Islet of Langerhans (tissue), 1 donor: Measurements from ENCODE around the gene ANKS1A.

ENCODE experiments used
- FAIRE-seq: peaks from one replicate; lab custom pipeline; 2011; peaks lifted over from hg19 to GRCh38; lab: Jason Lieb, UNC

The ANKS1A gene

DNA sequence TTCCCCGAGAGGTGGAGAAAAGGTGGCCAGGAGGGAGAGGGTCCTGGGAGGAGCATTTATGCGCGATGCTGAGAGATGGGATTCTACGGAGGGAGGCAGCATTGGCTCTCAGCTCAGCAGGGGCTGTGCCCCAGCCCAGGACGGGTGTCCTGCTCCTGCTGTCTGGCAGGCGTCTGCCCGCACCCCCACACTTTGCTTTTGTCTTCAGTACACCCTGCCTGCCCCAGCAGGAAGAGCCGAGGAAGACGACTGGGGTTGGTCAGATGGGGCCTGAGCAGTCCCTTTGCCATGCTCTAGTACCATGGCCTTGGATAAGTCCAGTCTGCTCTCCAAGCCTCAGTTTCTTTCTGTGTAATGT, 183.6 kb downstream of the ANKS1A start:
- FAIRE-seq: no peak

DNA sequence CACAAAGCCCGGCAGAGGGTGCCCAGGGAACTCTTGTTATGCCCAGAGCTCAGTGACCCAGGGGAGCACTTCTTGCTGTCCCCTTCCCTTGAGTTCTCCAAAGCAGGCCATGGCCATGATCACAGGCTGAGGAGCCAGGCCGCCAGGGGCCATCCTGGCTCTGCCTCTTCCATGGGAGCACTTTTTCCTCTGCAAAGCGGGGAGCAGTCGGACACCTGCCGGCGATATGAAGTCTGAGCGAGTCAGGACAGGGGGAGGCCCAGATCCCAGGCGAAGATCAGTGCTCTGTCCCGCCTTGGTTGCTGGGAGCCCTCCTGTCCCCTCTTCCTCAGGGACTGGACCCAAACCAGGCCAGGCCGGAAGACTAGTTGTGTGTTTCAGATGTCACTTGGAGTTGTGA, 184.2 kb downstream of the ANKS1A start:
- FAIRE-seq: no peak

DNA sequence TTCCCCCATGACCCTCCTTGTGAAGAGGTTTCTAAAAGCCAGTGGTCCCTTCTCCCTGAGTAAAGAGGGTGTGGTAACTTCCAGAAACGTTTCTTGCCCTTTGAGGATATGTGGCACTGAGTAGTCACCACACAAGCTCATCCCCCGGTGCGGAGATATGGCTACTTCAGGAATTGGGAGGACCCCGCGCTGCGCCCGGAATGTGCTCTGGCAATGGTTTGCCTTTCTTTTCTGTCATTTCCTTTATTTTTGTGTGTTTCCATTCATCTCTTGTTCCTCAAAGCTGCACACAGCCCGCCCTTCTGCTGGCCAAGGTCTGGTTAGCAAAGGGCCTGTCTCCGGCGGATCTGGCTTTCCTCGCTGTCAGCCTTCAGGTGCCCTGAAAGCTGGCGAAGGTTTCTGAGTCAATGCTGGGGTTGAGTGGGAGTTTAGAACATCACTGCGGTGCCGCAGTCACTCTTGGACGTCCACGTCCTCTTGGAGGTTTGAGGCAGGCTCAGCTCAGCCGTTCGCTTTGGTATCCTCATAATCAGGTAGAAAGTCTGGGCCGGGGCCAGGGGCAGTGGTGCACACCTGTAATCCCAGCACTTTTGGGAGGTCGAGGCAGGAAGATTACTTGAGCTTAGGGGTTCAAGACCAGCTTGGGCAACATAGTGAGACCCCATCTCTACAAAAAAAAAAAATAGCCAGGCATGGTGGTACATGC, 184.9 kb downstream of the ANKS1A start:
- no peak for FAIRE-seq

DNA sequence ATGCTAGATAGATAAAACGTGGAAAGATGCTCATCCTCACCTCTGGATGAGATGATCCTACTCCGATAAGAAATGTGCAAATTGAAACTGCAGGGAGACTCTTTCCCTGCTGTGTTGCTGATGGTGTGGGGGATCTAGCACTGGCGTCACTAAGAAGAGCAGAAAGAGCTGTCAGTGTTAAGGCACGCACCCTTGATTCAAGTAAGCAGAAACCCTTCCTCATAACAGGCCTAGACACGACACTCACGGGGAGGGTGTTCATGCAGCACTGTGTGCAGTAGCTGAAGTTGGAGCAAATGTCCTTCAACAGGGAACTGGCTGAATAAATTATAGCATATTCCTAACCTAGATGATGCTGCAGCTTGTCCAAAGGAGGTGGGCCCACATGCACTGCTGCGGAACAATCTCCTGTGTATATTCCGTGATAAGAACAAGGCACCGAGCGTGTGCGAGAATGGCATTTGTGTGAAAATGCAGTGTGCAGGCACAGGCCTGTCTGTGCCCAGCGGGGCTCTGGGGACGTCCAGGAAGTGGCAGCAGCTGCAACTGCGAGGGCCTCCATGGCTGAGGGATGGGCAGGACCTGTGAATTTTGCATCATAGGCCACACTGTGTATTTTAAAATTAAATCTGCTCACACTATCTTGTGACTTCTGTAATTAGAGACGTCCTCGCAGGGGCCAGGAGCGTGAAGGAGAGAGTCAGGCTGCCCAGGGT, 188.1 kb downstream of the ANKS1A start:
- no peak for FAIRE-seq

DNA sequence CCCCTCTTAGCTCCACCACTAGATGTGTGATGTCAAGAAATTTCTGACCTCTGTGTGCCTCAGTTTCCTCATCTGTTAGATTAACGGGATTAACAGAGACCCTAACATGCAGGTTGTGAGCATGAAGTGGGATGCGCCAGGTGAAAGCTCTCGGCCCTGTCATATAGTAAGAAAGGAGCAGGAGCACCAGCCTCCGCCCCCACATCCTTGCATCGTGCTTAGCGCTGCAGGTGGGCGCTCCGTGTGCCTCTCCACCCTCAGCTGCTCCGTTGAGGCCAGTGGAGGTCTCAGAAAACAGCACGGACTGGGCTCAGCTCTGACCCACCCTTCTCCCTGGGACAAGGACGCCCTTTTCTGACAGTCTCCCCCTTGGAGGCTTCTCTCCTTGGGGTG, 188.7 kb downstream of the ANKS1A start:
- FAIRE-seq: no peak

DNA sequence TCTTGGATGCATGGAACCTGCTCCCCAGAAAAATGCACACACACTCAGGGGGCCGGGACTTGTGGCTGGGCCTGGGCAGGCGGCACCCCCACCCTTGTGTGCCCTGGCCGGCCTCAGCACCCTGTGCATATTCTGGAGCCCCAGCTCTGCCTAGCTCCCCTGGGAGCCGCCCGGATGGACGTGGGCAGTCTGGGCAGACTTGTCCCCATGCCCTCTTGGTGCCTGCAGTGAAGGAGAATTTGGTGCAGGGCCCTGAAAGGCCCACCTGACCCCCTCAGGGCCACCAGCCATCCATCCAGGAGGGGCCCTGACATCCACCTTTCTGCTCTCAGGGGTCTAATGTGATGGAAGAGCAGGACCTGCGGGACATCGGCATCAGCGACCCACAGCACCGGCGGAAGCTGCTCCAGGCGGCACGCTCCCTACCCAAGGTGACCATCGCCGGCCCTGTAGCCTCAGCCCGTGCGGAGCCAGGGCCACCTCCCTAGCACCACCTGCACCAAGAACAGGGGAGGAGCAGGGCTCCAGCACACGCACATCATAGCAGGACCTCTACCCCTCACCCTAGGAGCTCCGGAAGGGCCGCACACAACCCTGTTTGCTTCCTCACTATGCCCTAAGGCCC, 189.3 kb downstream of the ANKS1A start:
- no peak for FAIRE-seq

DNA sequence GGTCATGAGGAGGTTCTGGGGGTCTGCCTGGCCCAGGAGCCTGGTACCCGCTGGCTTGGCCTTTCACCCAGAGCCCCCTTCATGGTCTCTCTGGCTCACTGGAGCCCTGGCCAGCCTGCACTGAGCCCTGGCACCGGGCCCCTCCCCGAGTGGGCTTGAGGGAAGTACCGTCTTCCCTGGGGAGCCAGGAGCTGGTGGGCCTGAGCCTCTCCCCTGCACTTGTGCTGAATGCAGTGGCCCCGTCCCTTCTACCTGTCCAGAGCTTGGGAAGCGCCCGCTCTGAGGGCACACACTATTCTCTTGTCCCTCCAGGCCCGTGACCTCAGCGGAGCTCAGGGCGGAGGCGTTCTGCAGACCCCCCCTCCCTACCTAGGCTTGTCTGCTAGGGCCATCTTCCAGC, 189.8 kb downstream of the ANKS1A start:
- FAIRE-seq: no peak

DNA sequence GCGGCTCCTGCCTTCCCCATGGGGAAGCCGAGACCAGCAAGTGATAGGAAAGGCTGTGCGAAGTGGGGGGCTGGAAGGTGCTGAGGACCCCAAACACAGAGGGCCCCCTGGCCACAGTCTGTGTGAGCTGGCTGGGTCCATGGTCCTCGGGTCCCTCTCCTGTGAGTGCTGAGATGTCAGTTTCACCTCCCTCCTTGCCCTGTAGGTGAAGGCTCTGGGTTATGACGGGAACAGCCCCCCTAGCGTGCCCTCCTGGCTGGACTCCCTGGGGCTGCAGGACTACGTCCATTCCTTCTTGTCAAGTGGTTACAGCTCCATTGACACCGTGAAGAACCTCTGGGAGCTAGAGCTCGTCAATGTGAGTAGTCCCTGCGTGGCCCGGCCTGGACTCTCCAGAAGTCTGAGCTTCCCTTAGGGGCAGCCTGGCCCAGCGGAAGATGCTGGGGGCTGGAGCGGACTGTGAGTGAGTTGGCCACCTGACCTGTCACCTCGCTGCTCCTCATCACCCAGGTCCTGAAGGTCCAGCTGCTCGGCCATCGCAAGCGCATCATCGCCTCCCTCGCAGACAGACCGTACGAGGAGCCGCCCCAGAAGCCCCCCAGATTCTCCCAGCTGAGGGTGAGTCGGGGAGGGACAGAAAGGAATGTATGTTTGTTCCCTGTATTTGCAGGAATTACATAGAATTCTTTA, 190.4 kb downstream of the ANKS1A start:
- no peak for FAIRE-seq

DNA sequence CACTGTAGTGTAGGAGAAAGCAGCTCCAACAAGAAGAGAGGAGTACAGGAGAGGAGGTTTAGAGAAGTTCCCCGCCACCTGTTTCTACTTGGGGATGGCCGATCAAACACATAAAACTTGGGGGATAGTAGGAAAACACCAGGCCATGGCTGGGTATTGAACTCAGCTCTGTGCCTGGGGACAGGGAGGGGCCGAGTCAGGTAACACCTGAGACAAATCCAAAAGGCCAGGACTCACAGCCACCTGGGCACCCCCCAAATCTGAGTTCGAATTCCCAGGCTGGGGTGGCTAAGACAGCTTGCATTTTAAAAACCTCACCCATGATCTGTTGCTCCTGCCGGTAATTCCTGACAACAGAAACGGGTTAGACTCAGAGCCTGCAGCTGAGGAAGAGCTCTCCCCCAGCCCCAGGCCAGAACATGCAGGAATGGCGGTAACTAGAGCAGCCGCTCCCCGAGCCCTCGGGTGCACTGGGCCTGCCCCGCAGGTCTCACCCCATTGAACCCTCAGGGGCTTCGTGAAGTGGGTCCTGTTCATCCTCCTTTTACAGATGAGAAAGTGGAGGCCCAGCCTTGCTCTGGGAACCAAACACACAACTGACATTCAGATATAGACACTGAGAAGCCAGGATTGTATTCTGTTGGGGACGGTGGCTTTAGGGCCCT, 191.1 kb downstream of the ANKS1A start:
- no peak for FAIRE-seq

DNA sequence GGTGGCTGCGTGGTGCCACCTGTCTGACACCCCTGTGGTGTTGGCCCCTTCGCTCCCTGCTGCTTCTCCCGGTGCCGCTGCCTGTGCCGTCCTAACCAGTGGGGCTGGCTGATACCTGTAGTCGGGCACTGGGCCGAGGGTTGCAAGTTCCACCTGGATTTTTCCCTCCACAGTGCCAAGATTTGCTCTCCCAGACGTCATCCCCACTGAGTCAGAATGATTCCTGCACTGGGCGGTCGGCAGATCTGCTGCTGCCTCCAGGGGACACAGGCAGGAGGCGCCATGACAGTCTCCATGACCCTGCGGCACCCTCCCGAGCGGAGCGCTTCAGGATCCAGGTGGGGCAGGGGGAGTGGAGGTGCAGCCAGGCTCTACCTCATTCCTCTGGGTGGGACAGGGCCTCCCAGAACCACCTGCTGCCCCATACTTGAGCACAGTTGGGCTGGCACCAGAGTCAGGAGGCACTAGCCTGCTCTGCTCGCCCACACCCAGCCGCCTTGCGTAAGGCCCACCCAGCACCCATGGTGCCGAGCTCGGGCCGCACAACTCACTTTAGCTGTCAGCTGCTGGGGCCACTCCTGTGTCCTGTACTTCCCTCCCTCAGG, 191.9 kb downstream of the ANKS1A start:
- no peak for FAIRE-seq

DNA sequence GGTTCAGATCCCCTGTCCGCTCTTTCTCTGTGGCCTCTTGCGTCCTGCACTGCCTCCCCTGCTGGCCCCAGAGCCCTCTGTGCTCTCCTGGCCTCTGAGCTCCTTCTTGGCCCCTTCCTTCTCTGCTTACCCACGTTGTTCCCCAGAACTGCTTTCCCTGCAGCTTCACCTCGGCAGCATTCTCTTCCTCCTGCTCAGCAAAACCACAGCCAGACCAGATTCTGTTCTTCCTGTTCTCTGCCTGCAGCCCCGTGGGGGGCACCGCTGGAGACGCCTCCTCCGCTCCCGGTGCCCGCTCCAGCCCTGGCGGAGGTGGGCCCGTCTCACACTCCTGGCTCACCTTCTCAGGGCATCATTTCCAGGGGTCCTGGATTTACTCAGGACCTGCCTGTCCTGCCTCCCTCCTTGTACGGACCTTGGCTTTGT, 192.4 kb downstream of the ANKS1A start:
- no peak for FAIRE-seq

DNA sequence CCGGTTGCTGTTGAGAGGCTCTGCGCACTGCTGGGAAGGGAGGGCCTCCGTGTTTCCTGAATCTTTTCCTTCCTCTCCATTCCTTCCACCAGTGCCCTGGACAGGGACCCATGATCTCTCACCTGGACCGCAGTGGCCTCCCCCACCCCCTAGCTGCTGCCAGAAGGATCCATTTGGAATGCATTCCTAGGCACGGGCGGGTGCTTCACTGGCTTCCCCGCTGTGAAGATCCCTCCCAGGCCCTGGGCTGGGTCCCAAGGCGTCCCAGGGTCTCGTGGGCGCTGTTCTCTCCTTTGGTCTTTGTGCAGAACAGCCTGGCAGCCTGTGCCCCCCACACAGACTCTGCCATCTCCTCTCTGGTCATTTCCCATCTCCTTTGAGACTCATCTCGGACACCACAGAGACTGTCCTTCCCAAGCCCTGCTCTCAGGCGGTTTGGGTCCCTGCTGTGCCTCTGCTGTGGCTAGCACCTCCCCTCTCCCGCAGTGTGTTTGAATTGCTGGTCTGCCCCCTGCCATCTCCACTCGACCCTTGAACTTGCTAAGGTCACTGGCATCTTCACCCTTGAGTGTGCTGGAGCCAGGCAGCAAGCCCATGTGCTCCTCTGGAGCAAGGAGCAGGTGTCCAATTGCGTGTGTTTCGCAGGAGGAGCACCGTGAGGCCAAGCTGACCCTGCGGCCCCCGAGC, 193.1 kb downstream of the ANKS1A start:
- FAIRE-seq: no peak

DNA sequence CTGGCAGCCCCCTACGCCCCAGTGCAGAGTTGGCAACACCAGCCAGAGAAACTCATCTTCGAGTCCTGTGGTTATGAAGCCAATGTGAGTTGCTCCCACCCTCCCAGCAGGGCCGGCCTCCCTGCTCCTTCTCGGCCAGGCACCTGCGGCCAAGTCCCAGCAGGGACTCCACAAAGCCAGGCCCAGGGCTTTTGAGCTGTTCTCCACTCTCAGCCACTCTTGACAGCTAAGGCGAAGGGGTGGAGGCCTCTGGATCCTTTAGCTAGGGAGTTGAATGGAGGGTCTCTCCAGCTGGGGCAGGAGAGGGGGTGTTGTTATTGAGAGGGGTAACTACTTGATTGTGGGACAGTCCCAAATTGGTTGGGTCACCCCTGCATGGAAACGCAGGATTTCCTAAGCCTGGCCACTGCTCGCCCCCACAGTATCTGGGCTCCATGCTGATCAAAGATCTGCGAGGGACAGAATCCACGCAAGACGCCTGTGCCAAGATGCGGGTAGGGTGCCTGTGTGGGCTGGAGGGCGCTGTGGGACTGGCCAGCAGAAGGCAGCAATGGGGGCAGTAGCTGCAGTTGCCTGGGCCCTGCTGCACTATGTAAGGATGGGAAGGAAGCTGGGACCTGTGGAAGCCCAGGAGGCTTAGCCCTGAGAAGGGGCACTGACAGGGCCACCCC, 193.8 kb downstream of the ANKS1A start:
- no peak for FAIRE-seq

DNA sequence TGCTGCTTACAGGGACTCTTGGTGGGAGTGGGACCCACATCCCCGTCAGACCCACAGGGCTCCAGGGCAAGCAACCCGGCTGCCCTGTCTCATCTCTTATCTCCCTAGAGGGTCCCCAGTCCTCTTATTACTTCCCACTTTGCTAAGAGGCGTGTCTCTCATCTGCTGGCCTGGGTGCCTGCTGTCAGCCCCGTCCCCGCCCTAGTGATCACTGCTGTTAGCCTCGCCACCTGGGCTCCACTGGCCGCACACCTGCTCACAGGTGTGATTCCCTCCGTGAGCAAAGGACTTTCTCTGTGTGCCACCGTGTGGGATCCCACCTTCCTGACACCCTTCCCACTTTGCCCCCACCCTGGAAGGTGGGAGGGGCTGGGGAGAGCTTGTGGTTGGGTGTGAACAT, 194.5 kb downstream of the ANKS1A start:
- FAIRE-seq: no peak

DNA sequence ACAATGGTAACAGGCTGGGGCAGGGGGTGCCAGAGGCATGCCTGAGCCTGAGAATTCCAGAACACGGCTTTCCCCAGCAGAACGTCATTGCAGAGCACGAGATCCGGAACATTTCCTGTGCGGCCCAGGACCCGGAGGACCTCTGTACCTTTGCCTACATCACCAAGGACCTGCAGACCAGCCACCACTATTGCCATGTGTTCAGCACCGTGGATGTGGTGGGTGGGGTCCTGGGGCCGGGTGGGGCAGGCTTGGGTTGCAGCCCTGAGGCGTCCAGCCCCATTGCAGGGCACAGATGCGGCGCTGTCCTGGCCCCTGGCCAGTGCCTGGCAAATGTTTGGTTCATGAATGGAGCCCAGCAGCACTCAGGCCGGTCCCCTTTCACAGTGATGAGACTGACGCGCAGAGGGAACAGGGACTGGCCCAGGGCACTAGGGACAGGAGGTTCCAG, 195.0 kb downstream of the ANKS1A start:
- no peak for FAIRE-seq

DNA sequence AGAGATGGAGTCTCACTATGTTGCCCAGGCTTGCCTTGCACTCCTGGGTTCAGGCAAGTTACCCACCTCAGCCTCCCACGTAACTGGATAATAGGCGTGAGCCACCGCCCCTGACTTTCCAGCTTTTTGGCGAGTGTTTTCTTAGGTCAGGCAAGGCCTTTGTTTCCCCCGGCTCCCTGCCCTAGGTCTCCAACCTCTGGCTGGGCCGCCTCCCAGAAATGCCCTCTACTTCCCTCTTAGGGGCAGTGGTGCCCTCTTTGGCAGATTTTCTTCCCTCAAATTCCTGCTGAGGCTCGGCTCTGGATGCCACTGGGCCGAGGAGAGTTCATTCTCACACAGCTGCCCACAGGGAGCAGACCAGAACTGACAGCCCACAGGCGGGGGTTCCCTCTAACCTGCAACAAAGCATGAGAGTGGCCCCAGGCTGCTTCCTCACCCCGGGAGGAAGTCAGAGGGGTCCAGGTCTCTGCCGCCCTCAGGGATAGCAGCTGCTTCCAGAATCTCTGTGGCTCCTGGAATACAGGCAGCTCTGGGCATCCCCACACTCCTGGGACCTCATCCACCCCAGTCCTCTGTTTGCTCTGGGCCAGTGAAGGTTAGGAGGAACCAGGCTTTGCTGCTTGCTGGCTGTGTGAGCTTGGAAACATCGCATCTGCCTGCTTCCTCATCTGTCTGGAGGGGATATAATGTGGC, 195.6 kb downstream of the ANKS1A start:
- no peak for FAIRE-seq

DNA sequence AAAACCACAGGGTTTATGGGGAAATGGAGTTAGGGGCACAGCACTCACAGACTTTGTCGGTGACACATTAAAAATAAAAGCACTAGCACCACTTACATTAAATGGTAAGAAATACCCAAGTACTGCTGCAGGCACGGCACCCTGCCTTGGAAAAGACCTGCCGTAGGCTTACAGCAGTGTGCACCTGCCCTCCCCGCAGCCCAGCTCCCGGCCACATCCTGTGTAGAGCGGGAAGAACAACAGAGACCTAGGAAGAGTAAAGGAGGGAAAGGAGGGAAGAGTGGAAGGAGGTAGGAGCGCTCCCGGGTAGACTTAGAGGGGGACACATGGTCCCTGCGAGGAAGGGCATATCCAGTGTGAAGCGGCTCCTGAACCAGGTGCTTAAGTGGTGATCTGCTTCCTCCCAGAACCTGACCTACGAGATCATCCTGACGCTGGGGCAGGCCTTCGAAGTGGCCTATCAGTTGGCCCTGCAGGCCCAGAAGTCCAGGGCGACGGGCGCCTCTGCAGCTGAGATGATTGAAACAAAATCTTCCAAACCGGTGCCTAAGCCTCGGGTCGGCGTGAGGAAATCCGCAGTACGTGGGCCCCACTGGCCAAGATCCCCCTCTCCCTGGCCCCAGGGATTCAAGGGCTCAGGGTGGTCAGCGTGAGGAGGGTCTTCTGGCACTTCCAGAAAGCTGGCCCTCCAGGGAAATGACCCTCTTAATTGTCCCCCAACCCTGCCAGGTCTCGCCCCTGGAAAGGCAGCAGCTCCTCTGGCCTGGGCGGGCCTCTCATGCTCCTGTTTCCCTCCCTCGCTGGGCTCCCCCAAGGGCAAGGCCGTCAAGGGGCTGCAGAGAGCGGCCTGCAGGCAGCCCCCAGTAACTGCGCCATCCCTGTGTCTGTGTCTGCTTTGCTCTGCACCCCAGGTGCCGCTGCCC, 196.6 kb downstream of the ANKS1A start:
- no peak for FAIRE-seq

DNA sequence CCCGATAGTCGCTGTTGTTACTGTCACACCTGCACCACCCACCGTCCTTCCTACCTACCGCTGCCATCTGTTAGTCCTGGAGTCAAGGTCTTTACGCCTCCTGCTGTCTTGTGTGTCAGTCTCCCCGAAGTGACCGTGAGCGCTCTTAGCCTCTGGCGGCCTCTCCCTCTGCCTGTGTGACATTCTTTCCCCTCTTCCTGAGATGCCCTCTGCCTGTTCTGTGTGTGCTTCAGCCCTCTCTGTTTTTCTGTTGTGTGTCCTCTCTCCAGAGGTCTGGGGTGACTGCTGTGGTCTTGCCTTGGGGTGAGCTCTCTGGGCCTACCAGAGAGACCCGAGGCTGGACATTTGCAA, 197.2 kb downstream of the ANKS1A start:
- no peak for FAIRE-seq

DNA sequence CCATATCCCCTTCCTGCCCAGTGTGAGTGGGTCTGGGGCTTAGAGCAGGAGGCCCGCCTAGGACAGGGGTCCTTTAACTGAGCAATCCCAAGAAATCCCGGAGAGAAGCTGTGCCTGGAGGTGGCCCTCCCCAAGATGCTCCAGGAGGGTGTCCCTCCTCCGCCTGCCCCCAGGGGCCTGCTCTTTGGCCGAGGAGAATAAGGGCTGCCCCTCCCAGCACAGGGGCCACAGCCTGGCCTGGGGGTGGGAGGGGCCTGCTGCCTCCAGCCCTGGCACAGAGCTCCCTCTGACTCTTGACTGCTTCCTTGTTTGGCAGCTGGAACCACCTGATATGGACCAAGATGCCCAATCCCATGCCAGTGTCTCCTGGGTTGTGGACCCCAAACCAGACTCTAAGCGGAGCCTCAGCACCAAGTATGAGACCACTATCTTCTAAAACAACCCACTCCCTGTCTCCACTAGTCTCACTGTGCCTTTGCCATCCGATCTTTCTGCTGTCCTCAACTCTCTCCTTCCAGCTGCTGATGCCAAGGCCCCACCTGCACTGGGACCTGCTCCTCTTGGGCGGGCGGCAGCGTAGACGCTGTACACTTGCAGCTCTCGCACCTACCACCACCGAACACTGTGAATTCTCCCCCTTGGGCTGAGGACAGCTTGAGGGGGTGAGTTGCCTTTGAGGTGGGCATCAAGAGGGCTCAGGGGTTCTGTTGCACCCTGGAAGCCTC, 197.7 kb downstream of the ANKS1A start:
- no peak for FAIRE-seq
